Progenitor cell of endocrine pancreas (in vitro differentiated cells): ENCODE data around the gene NTF4. TPM values are rescaled to one million over a fixed set of nuclear protein-coding genes. Genes with fewer than 3 reads are reported as not detected.

Experiments used
- total RNA-seq: library from RNA; stranded (reverse); gene quantifications from 2 replicates; pipeline ENCODE4 v1.2.1, GENCODE V29; 2021

NTF4 gene
- total RNA-seq, 1 donor from 2014 or later, result 0.91 TPM

Other genes with a start within 250 kb of the NTF4 start
- 20.5 and 22.1 TPM in 2 replicates for gene HSD17B14, start 228.3 kb downstream of the NTF4 start, total RNA-seq
- gene PLEKHA4, start 196.2 kb downstream of the NTF4 start, total RNA-seq, result 8.5 and 11.7 TPM in 2 replicates
- 44.5 and 48.9 TPM in 2 replicates for gene PPP1R15A, start 192.4 kb downstream of the NTF4 start, total RNA-seq
- gene TULP2, start 166.1 kb downstream of the NTF4 start, total RNA-seq, result 0.46 TPM in 1 of 2 replicates, not detected in the other
- 149 and 165 TPM in 2 replicates for gene NUCB1, start 164.5 kb downstream of the NTF4 start, total RNA-seq
- 1.1 and 1.8 TPM in 2 replicates for gene DHDH, start 131.1 kb downstream of the NTF4 start, total RNA-seq
- 141 and 153 TPM in 2 replicates for gene BAX, start 109.9 kb downstream of the NTF4 start, total RNA-seq
- 2,544 and 2,716 TPM in 2 replicates for gene FTL, start 99.5 kb downstream of the NTF4 start, total RNA-seq
- 57.4 and 65.8 TPM in 2 replicates for gene GYS1, start 71.5 kb downstream of the NTF4 start, total RNA-seq
- gene RUVBL2, start 70.9 kb downstream of the NTF4 start, total RNA-seq, result 81.5 and 83.0 TPM in 2 replicates
- not detected in 2 replicates for gene LHB, start 47.7 kb downstream of the NTF4 start, total RNA-seq
- not detected in 2 replicates for gene CGB3, start 40.5 kb downstream of the NTF4 start, total RNA-seq
- not detected in 2 replicates for gene CGB2, start 32.9 kb downstream of the NTF4 start, total RNA-seq
- not detected in 2 replicates for gene CGB1, start 27.9 kb downstream of the NTF4 start, total RNA-seq
- not detected in 2 replicates for gene CGB5, start 21.0 kb downstream of the NTF4 start, total RNA-seq
- not detected in 2 replicates for gene CGB8, start 15.7 kb downstream of the NTF4 start, total RNA-seq
- gene CGB7, start 7.1 kb downstream of the NTF4 start, total RNA-seq, result 0.38 and 0.80 TPM in 2 replicates
- gene KCNA7, start 7.9 kb upstream of the NTF4 start, total RNA-seq, result not detected in 2 replicates
- gene SNRNP70, start 20.6 kb upstream of the NTF4 start, total RNA-seq, result 355 and 363 TPM in 2 replicates
- 7.0 and 9.3 TPM in 2 replicates for gene LIN7B, start 49.6 kb upstream of the NTF4 start, total RNA-seq
- gene C19orf73, start 54.3 kb upstream of the NTF4 start, total RNA-seq, result 1.3 and 1.5 TPM in 2 replicates
- gene PPFIA3, start 54.7 kb upstream of the NTF4 start, total RNA-seq, result 6.7 and 8.5 TPM in 2 replicates
- gene HRC, start 90.6 kb upstream of the NTF4 start, total RNA-seq, result 1.6 and 2.1 TPM in 2 replicates
- gene TRPM4, start 93.0 kb upstream of the NTF4 start, total RNA-seq, result 16.9 and 17.7 TPM in 2 replicates